Measurements from ENCODE around the gene PAPOLA.

DNA sequence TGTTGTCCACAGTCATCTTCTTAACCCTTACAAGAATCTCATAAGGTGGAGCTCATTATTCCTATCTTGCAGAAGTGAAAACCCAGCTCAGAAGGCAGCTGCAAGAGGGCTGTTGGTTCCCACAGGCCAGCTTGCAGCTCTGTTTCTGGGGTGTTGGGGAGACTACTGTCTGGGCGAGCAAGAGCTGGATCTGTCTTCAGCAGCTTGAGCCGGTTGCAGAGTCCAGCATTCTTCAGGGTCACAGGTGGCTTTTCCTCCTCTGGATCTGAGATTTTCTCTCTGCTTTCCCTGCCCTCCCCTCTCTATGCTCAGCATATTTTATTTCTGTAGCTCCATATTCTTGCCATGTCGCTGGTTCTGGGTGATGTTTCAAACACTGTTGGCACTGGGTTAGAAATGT is 87.4 kb downstream of the PAPOLA start:
- TF ChIP-seq POLR2AphosphoS5 (IDR thresholded peaks at IDR 0.05; ENCODE audit: low read depth, low read length), result no peak
- TF ChIP-seq, protein P1, sequence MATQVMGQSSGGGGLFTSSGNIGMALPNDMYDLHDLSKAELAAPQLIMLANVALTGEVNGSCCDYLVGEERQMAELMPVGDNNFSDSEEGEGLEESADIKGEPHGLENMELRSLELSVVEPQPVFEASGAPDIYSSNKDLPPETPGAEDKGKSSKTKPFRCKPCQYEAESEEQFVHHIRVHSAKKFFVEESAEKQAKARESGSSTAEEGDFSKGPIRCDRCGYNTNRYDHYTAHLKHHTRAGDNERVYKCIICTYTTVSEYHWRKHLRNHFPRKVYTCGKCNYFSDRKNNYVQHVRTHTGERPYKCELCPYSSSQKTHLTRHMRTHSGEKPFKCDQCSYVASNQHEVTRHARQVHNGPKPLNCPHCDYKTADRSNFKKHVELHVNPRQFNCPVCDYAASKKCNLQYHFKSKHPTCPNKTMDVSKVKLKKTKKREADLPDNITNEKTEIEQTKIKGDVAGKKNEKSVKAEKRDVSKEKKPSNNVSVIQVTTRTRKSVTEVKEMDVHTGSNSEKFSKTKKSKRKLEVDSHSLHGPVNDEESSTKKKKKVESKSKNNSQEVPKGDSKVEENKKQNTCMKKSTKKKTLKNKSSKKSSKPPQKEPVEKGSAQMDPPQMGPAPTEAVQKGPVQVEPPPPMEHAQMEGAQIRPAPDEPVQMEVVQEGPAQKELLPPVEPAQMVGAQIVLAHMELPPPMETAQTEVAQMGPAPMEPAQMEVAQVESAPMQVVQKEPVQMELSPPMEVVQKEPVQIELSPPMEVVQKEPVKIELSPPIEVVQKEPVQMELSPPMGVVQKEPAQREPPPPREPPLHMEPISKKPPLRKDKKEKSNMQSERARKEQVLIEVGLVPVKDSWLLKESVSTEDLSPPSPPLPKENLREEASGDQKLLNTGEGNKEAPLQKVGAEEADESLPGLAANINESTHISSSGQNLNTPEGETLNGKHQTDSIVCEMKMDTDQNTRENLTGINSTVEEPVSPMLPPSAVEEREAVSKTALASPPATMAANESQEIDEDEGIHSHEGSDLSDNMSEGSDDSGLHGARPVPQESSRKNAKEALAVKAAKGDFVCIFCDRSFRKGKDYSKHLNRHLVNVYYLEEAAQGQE (IDR thresholded peaks at IDR 0.05; ENCODE audit: insufficient read depth in 1 of 2, low read depth in 2 of 2, low read length in 2 of 2), result no peak
- TF ChIP-seq SIN3A (IDR thresholded peaks at IDR 0.05; ENCODE audit: borderline replicate concordance, insufficient read depth, low read length), result no peak
- TF ChIP-seq TAF1 (IDR thresholded peaks at IDR 0.05; ENCODE audit: borderline replicate concordance, insufficient read depth, low read length), result no peak

Measured in PFSK-1 (cell line).